ENCODE data around the gene P2RY6. TPM values are rescaled to one million over a fixed set of nuclear protein-coding genes. Genes with fewer than 3 reads are reported as not detected.
A peak's percentile ranks its signal among the peaks of the same experiment; 100 is the strongest.

P2RY6 gene
- total RNA-seq, 4 donors from 2014 or later: 1.8 to 2.8 (median 2.3) TPM

DNA sequence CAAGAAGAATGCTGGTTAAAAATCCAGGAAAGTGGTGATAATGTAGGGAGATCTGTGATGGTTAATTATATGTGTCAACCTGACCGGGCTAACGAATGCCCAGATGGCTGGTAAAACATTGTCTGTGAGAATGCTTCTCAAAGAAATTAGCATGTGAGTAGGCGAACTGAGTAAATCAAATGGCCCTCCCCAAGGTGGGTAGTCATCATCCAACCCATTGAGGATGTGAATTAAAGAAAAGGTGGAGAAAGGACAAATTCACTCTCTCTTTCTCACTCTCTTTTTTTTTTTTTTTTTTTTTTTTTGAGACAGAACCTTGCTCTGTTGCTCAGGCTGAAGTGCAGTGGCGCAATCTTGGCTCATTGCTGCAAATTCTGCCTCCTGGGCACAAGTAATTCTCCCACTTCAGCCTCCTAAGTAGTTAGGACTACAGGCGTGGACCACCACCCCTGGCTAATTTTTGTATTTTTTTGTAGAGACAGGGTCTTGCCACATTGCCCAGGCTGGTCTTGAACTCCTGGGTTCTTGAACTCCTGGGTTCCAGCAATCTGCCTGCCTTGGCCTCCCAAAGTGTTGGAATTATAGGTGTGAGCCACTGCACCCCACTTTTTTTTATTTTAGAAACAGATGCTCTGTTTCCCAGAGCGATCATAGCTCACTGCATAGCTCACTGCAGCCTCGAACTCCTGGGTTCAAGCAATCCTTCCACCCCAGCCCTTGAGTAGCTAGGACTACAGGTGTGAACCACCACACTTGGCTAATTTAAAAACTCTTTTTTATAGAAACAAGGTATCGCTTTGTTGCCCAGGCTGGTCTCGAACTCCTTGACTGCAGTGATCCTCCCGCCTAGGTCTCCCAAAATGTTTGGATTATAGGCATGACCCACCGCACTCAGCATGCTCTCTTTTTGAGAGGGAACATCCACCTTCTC lies 22.0 kb upstream of the P2RY6 start:
- H3K27ac ChIP-seq: no peak overlapping the region
- WGBS, 2 donors (ENCODE audit: low coverage in 1 of 2): 86 to 96% methylated on average over 7 to 9 of the region's 11 CpGs
- no peak overlapping the region for H3K4me3 ChIP-seq
- no peaks in the 10 kb centered on the region for H3K27me3 ChIP-seq
- no peaks in the 10 kb centered on the region for H3K9me3 ChIP-seq
- no peak for TF ChIP-seq POLR2A (IDR thresholded peaks at IDR 0.05)
- TF ChIP-seq, protein P1, sequence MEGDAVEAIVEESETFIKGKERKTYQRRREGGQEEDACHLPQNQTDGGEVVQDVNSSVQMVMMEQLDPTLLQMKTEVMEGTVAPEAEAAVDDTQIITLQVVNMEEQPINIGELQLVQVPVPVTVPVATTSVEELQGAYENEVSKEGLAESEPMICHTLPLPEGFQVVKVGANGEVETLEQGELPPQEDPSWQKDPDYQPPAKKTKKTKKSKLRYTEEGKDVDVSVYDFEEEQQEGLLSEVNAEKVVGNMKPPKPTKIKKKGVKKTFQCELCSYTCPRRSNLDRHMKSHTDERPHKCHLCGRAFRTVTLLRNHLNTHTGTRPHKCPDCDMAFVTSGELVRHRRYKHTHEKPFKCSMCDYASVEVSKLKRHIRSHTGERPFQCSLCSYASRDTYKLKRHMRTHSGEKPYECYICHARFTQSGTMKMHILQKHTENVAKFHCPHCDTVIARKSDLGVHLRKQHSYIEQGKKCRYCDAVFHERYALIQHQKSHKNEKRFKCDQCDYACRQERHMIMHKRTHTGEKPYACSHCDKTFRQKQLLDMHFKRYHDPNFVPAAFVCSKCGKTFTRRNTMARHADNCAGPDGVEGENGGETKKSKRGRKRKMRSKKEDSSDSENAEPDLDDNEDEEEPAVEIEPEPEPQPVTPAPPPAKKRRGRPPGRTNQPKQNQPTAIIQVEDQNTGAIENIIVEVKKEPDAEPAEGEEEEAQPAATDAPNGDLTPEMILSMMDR (IDR thresholded peaks at IDR 0.05): no peak
- TF ChIP-seq EP300 (IDR thresholded peaks at IDR 0.05): no peak
- H3K36me3 ChIP-seq: no peaks in the 10 kb centered on the region
- H3K4me1 ChIP-seq: no peaks in the 10 kb centered on the region
- ATAC-seq: no peak

DNA sequence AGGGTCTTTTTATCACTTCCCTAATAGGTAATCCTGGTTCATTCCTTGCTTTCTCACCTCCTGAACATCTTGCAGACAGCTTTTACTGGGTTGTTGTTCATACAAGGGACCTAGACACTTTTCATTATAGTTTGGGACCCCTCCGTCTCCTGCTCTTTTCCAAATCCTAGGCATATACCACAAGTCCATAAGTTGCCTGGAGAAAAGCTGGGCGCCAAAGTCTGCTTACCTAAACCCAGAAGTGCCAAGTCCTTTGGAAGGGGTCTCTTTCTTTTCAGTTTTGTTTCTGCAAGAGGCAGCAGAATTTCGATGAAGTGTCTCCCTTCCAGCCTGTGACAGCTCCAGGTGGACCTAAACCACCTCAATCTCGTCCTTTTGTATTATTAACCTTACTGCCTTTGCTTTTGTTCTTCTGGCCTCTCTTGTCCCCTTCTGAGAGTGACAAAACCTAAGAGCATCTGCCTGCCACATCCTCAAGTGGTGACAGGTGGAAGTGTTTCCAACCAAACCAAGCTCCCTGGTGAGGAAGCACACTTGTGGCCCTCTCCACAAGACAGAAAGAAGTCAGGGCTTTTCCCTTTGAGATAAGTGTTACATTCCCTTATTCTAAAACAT lies 19.5 kb upstream of the P2RY6 start:
- ATAC-seq: no peak
- H3K9me3 ChIP-seq: no peaks in the 10 kb centered on the region
- 84 to 93% methylated on average over 4 of the region's 4 CpGs for WGBS, 2 donors (ENCODE audit: low coverage in 1 of 2)
- TF ChIP-seq POLR2AphosphoS5 (IDR thresholded peaks at IDR 0.05) (no peak), EP300 (IDR thresholded peaks at IDR 0.05) (no peak)
- TF ChIP-seq, protein P1 (IDR thresholded peaks at IDR 0.05): peak in 1 of 4 experiments; percentile 11
- no peak overlapping the region for H3K4me3 ChIP-seq
- H3K4me1 ChIP-seq: peaks cover 0 to 7% (median 4%) of the 10 kb centered on the region in 3 donors
- H3K36me3 ChIP-seq: no peaks in the 10 kb centered on the region
- H3K27ac ChIP-seq: no peak overlapping the region
- H3K27me3 ChIP-seq: no peaks in the 10 kb centered on the region

DNA sequence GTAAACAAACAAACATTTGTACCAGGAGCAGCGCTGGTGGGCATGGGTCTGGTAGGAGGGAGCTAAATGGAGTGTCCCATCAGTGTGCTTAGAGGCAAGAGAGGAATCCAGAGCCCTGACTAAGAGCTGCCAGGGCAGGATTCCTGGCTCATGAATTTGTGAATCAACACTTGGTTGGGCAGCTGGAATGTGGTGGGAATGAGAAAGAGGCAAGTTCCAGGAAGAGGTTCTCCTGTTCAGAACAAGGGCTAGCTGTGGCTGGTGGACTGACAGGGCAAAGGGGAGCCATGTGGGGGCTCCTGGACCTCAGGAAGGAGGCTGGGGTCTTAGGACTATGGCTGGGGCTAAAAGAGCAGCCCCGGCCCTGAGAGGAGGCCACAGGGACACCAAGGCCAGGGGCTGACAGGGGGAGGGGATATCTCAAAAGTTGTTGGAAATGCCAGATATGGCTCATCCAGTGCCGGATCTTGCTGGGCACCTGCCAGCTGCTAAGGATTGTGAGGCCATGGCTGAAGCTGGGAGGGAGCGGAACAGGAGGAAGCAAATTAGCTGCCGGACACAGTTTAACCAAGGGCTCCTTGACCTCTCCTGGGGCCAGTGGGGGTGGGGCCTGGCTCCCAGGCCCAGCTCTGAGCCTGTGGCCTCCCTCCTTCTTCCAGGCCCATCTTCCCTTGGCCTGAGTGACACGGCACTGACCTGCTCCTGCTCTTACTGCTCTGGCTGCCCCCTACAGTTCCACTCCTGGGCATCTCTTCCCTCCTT lies 14.6 kb upstream of the P2RY6 start:
- WGBS, 2 donors (ENCODE audit: low coverage in 1 of 2): 63 to 81% methylated on average over 2 to 4 of the region's 6 CpGs
- Histone ChIP-seq H3K36me3 (no peaks in the 10 kb centered on the region), H3K4me1 (peaks cover 0 to 15% (median 4%) of the 10 kb centered on the region in 3 donors), H3K9me3 (no peaks in the 10 kb centered on the region), H3K4me3 (no peak overlapping the region), H3K27me3 (no peaks in the 10 kb centered on the region), H3K27ac (peak overlapping the region in 2 of 4 donors; percentile 17 to 53)
- TF ChIP-seq, protein P1 (IDR thresholded peaks at IDR 0.05): no peak
- TF ChIP-seq EP300 (IDR thresholded peaks at IDR 0.05) (no peak), POLR2AphosphoS5 (IDR thresholded peaks at IDR 0.05) (peak; percentile 12), POLR2A (IDR thresholded peaks at IDR 0.05) (no peak)
- ATAC-seq: peak; percentile 58

DNA sequence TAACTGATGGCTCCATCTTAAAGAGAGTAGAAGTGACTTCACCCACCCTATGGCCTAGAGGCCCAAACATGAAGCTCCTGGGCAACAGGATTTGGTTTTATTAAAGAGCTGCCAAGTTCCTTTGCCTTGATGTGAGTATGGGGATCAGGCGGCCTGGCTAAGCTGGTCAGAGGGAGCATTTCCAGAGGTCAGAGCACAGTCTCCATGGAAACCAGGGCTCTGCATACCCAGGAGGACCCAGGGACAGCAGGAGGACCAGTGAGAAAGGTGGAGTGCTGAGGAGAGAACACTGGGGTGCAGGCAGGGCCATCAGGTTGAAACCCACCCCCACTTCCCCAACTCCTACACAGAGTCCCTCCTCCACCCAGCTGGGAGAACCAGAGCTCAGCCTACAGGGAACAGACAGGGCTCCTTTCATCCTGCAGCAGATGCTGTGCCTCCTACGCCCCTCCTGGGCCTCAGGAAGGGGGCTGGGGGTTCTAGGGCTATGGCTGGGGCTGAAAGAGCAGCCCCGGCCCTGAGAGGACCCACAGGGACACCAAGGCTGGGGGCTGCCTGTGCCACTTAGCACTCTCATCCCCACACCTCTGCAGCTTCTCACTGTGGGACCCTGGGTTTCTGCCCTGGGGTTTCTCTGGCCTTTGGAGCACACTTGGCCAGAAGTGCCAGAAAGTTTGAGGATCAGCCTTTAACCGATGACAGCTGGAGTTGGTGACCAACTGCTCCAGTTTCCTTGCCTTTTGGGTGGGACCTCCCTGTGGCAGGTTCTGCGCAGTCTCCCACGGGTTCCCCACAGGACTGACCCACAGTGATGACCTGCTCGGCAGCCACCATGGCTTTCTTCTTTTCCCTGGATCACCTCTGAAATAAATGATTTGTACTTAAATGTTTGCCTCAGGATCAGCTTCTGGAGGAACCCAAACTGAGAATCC lies 13.8 kb upstream of the P2RY6 start:
- ATAC-seq: no peak
- WGBS, 2 donors (ENCODE audit: low coverage in 1 of 2): 93 to 94% methylated on average over 2 of the region's 7 CpGs
- TF ChIP-seq POLR2A (IDR thresholded peaks at IDR 0.05) (no peak), EP300 (IDR thresholded peaks at IDR 0.05) (no peak), POLR2AphosphoS5 (IDR thresholded peaks at IDR 0.05) (no peak)
- TF ChIP-seq, protein P1 (IDR thresholded peaks at IDR 0.05): no peak

More for the DNA sequence above, 13.8 kb upstream of the P2RY6 start:
- H3K27ac ChIP-seq: no peak overlapping the region
- no peaks in the 10 kb centered on the region for H3K9me3 ChIP-seq
- peaks cover 4% of the 10 kb centered on the region for H3K27me3 ChIP-seq
- H3K4me3 ChIP-seq: no peak overlapping the region
- peaks cover 0 to 15% (median 4%) of the 10 kb centered on the region in 3 donors for H3K4me1 ChIP-seq
- no peaks in the 10 kb centered on the region for H3K36me3 ChIP-seq
